Measurements from ENCODE around the gene NFASC.

NFASC gene

DNA sequence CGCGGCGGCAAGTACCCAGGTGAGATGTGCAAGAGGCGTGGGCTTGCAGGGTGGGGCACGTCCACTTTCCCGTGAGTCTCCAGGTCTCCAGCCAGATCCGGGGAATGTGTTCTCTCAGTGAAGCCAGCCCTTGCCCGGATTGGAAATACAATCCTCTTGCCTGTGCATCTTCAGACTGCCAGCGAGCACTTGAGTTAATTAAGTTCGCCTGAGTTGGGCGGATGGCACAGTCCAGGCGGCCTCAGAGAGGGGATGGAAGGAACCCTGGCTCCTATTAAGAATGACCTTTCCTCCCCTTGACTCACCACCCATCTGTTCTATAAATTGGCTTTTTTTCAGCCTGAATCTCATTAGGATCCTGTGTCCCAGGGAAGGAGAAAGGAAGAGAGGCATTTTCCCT, 139.0 kb downstream of the NFASC start:
- DNase-seq (ENCODE audit: low read depth) = no peak

GRCh38 chr1:205012391-205013140, 141.9 kb downstream of the NFASC start:
- no peak for DNase-seq (ENCODE audit: low read depth)

DNA sequence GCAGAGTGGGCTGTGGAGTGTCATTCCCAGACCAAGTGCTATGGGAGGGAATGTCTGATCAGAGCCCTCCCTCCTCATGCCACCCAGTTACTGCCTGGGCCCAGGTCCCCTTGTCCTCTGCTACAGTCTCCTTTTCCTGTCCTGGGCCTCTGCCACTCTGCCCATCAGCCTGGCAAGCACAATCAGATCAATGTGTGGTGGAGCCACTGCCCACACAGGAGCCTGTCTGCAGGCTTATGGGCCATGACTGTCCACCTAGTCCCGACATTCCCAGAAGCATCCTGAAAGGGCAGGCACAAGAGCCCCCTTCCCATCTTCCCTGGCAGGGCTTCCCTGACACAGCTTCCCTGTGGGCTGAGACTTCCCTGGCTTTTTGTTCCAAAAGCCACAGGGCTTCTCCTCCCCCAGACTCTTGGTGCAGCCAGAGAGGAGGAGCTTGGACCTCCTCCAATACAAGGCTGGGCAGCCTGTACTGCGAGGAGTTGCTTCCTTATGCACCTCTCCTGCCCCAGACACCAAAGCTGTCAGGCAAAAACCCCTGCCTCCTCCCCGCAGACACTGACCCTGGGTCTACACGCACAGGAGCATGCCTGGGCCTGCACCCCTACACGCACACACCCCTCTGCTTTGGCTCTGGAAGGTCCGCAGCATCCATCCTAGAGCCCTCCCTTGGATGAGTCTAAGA, 143.2 kb downstream of the NFASC start:
- DNase-seq (ENCODE audit: low read depth) = no peak

DNA sequence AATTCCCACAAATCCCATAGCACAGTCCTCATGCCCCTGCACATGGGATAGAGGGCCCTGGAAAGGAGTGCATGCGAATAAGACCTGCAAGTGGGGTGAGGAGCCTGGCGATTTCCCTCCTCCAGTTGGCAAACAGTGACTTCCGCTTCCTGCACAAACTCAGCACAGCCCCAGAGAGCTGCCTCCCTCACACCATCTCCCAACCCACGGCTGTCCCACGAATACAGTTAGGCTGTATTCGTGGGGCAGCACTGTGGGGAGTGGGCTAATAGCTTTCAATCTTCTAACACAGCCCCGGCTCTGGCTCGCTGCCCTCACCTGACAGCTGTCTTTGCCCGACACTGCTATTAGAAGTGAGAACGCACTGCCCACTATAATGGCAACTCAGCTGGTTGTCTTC, 144.1 kb downstream of the NFASC start:
- DNase-seq (ENCODE audit: low read depth) = no peak

- no peak for DNase-seq (ENCODE audit: low read depth)
These were observed 144.6 kb downstream of the NFASC start for GRCh38 chr1:205015241-205015640.

GRCh38 chr1:205016075-205016474, 145.4 kb downstream of the NFASC start:
- no peak for DNase-seq (ENCODE audit: low read depth)

- DNase-seq (ENCODE audit: low read depth) = no peak
These were observed 145.9 kb downstream of the NFASC start for GRCh38 chr1:205016584-205016983.

- no peak for DNase-seq (ENCODE audit: low read depth)
These were observed 146.3 kb downstream of the NFASC start for GRCh38 chr1:205017001-205017400.

- no peak for DNase-seq (ENCODE audit: low read depth)
These were observed 147.1 kb downstream of the NFASC start for GRCh38 chr1:205017766-205018165.

GRCh38 chr1:205018381-205018780, 147.7 kb downstream of the NFASC start:
- DNase-seq (ENCODE audit: low read depth) = no peak

DNA sequence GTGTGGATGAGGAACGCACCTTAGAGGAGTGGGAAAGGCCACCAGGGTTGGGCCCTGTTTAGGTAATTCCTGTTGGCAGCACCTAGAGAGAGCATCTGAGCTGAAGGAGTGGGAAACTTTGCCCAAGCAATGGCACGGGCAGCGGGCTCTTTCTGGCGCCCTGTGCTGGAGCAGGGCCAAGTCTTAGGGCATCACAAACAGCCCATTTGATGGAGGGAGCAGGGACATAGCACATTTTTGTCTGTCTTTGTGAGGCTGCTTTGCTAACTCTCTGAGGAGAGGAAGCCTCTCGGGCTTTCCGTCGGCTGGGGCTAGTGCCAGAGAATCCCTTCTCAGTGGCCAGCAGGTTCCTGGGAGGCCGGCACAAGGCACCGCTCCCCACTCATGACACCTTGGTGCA, 149.8 kb downstream of the NFASC start:
- no peak for DNase-seq (ENCODE audit: low read depth)

DNA sequence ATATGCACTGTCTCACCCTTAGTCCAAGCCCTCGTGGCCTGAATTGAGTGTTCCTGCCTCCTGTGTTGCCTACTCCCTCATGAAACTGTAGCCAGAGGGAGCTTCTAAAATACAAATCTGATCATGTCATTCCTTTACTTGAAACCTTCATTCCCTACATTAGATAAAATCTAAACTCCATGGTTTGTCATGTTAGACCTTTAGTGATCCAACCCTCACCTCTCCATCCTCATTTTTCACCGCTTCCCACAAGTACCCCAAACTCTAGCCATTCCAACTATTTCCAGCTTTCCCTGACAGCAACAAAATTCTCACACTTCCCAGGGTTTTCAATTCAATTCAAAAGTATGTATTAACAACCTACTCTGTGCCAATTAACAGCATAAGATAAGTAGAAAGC, 154.0 kb downstream of the NFASC start:
- DNase-seq (ENCODE audit: low read depth) = no peak

DNA sequence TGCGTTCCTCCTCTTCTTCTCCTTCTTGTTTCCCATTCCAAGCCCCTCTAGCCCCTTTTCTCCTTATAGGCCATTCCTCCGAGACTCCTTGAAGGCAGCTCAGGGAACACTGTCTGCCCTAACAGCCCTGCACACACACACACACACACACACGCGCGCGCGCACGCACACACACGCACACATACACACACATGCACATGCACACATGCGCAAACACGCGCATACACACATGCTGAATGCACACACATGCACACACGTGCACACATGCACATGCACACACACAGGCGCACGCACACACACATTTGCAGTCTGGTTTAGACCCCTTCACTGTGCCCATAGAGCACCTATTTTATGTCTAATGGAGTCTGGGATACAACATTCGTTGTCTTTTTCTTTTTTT, 154.6 kb downstream of the NFASC start:
- DNase-seq (ENCODE audit: low read depth) = no peak

- no peak for DNase-seq (ENCODE audit: low read depth)
These were observed 155.5 kb downstream of the NFASC start for GRCh38 chr1:205026181-205026580.

DNA sequence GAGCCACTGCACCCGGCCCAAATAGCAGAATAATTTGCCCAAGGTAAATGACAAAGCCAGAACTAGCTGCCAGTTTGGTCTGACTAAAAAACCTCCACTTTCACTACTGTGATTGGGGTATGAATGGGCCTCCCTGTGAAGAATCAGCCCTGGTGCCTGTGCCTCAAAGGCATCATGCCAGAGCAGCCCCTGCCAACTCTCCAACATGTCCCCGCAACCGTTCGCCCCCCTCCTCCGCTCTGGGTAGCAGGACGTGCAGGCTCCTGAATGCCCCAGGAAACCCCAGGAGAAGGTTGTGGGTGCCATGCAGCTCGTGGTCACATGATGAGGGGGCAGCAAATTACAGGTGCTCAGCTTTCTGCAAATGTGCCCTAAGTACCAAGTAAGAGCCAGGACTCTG, 157.7 kb downstream of the NFASC start:
- no peak for DNase-seq (ENCODE audit: low read depth)

DNA sequence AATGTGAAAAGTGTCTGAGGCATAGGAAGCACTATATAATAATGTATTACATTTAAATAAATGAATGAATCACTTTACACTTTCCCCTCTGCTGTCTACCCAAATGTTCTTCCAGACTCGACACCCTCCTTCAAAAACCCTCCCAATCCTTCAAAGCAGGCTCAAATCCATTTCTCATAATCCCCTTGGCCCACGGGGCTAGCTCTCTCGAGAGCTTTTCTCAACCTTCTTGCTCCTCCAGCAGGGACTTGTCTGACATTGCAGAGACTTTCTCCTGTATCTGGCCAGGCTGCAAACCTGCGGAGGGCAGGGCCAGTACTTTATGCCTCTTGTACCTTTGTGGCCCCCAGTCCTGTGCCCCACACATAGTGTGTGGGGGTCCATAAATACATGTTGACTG, 158.3 kb downstream of the NFASC start:
- DNase-seq (ENCODE audit: low read depth) = no peak

DNA sequence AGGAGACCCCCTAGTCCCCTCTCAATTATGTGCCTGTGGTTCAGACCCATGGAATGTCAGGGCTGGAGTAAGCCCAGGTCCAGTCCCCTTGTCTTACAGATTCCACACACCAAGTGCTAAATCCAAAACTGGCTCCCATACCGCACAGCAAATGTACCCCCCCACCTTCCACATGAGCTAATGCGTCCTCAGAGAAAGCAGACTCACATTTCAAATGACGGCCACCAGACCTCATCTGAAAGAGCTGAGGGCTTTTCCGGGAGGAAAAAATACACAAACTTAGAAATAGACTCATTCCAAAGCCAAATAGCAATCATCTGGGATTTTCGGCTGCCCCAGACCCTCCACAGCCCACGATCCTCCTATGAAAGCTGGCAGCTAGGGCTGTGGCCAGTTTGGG, 159.6 kb downstream of the NFASC start:
- DNase-seq (ENCODE audit: low read depth) = no peak

GRCh38 chr1:205030896-205031295, 160.2 kb downstream of the NFASC start:
- DNase-seq (ENCODE audit: low read depth) = no peak

- no peak for DNase-seq (ENCODE audit: low read depth)
These were observed 161.8 kb downstream of the NFASC start for GRCh38 chr1:205032508-205032907.

DNA sequence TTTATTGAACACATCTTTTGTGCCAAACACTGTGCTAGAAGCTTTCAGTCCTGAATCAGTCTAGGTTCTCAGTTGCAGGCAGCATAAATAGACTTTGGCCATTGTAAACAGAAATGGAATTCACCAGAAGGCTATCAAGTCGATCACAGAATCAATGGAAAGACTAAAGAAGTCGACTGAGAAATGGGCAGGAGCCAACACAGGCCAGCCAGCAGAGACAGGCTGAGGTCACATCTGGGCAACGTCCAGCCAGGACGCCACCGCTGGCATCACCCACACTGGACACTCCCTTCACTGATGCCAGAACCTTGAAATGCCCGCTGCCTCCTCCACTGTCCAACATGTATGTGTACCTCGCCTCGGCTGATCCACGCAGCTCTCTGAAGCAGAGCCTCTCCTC, 166.9 kb downstream of the NFASC start:
- no peak for DNase-seq (ENCODE audit: low read depth)

DNA sequence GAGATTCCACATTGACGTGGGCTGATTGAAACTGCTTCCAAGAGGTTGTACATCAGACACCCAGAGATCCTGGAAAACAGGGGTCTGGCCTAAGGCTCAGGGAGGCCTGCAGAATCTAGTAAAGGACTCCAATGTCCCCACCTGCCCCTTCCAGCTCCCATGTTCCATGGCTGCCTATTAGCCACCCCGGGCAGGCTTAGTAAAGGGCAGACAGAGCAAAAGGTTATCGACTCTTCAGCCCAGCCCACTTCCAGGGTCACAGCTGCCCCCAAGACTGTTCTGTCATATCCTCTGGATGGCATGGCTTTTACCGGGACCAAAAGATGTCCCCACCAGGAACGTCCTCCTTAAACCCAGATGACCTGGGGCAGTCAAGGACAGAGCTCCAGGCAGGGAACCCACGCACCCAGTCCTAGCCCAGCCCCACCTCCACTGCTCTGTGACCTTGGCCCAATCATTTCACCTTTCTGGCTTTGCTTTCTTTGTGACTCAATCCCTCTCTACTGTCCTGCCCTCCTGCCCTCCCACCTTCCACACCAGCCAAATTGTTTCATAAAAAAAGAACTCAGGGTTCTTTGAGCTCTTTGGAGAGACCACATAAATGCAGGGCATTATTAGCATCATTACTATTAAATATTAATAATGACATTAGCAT, 167.6 kb downstream of the NFASC start:
- no peak for DNase-seq (ENCODE audit: low read depth)

DNA sequence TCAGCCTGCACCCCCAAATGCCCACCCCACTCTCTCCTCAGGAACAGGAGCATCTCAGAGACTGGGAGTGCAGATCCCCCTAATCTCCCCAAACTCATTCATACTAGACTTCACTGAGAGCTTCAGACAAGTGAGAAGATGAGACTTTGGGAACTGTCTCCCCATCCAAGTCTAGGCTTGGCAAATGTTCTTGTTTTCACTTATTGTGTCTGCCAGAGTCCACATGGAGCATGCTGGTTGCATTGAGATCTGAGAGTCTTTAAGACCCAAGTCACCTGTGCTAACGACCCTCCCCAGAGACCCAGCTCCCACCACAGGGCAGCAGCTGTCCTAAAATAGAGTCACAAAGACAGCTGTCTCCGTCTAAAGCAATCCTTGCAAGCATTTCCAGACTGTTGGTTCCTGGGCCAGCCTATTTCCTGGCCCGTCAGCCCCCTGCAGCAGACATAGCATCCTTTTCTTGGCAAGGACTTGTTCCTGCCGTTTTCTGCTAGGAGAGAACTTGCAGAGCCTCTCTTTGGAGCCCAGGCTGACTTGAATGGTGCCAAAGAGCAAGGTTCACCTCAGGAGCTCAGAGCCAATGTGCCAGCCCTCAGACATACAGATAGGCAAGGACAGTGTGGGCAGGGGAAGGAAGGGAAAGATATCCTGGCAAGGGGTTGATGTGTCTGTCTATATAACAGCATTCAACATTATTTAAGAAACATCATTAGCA, 170.5 kb downstream of the NFASC start:
- DNase-seq (ENCODE audit: low read depth) = no peak

All from stimulated activated CD8-positive, alpha-beta memory T cell treated with anti-CD3 and anti-CD28 coated beads, Interleukin-15, amount 100 ng/mL, for 24 hours (primary cell).